ENCODE results near the gene USP7. TPM values are rescaled to one million over a fixed set of nuclear protein-coding genes. Genes with fewer than 3 reads are reported as not detected.

The USP7 gene
- total RNA-seq, 2 donors from 2014 or later: 42.2 to 57.4 TPM

GRCh38 chr16:8951447-8952280 lies 12.0 kb downstream of the USP7 start:
- Histone ChIP-seq H3K4me1 (peaks cover 0 to 83% of the 10 kb centered on the region in 2 donors), H3K36me3 (no peaks in the 10 kb centered on the region), H3K9me3 (no peaks in the 10 kb centered on the region), H3K27me3 (no peaks in the 10 kb centered on the region), H3K27ac (no peak overlapping the region), H3K4me3 (no peak overlapping the region)
- no peak for DNase-seq (ENCODE audit: low spot score)
- TF ChIP-seq, protein P1, sequence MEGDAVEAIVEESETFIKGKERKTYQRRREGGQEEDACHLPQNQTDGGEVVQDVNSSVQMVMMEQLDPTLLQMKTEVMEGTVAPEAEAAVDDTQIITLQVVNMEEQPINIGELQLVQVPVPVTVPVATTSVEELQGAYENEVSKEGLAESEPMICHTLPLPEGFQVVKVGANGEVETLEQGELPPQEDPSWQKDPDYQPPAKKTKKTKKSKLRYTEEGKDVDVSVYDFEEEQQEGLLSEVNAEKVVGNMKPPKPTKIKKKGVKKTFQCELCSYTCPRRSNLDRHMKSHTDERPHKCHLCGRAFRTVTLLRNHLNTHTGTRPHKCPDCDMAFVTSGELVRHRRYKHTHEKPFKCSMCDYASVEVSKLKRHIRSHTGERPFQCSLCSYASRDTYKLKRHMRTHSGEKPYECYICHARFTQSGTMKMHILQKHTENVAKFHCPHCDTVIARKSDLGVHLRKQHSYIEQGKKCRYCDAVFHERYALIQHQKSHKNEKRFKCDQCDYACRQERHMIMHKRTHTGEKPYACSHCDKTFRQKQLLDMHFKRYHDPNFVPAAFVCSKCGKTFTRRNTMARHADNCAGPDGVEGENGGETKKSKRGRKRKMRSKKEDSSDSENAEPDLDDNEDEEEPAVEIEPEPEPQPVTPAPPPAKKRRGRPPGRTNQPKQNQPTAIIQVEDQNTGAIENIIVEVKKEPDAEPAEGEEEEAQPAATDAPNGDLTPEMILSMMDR (IDR thresholded peaks at IDR 0.05): no peak

DNA sequence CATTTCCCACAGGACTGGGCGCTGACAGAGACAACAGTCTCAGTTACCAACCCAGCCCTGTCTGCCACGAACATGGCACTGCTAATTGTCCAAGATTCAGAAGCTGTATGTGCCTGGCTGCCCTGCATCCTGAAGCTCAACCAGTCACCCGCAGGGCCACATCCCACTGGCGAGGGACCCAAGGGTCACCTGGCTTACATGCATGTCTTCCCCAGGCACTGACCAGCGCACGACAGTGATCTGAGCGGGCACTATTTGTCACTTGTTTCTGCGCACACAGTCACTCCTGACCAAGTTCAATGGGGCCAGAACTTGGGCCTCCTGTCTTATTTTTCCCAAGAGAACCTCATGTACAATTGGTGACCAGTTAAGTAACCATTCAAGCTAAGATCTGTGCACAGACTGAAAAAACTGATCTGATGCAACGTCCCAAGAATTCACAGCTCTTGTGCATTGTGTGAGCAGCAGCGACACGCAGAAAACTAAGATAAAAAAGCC lies 13.1 kb downstream of the USP7 start:
- Histone ChIP-seq H3K4me1 (peaks cover 0 to 83% of the 10 kb centered on the region in 2 donors), H3K27me3 (no peaks in the 10 kb centered on the region), H3K4me3 (no peak overlapping the region), H3K9me3 (no peaks in the 10 kb centered on the region), H3K36me3 (no peaks in the 10 kb centered on the region), H3K27ac (no peak overlapping the region)
- TF ChIP-seq, protein P1 (IDR thresholded peaks at IDR 0.05): no peak
- DNase-seq (ENCODE audit: low spot score): no peak

DNA sequence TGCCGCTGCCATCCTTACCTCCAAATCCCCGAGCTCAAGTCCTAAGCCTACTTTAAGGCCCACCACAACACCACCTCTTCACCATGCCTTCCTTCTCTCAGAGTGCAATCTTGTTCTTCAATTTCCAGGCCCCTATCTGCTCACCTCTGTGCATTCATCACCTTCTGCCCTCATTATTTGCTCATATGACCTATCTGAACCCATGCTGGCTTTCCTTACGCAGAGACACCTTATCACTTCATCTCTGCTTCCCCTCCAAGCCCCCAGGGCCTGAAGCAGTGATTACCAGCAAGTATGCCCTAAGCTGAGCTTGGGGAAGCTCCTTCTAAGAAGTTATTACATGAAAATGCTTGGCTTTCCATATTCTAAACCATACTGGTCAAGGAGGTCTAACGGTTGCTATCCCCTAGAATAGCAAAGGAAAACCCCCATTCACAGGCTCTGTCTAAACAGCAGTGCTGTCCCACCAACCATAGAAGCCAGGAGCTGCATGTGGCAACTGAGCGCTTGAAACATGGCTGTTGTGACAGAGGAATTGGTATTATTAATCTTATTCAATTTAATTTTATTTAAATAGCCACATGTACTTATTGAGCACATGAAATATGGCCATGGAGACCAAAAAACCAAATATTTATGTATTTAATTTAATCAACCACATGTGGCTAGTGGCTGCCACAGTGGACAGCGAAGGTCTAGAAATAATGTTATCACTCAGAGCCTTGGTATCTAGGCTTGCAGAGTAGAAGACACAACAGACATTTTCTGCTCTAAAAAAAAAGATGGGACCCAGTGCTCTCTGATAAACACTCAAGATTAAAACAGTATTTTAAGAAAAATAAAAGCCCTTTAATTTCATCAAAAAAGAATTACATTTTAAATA lies 13.9 kb downstream of the USP7 start:
- no peak overlapping the region for H3K4me3 ChIP-seq
- H3K4me1 ChIP-seq: peaks cover 0 to 83% of the 10 kb centered on the region in 2 donors
- TF ChIP-seq, protein P1 (IDR thresholded peaks at IDR 0.05): no peak
- no peaks in the 10 kb centered on the region for H3K27me3 ChIP-seq
- H3K9me3 ChIP-seq: no peaks in the 10 kb centered on the region
- H3K27ac ChIP-seq: no peak overlapping the region
- no peaks in the 10 kb centered on the region for H3K36me3 ChIP-seq
- no peak for DNase-seq (ENCODE audit: low spot score)

DNA sequence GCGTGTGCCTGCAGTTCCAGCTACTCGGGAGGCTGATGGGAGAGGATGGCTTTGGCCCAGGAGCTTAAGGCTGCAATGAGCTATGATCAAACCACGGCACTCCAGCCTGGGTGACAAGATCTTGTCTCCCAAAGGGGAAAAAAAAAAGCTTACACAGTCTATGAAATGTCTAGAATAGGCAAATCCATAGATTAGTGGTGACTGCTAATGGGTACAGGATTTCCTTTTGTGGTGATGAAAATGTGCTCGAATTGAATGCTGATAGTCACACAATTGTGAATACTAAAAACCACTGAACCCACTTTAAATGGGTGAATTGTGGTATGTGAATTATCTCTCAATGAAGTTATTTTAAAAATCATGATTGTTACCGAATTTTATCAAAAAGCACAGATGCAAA lies 14.9 kb downstream of the USP7 start:
- Histone ChIP-seq H3K4me1 (peaks cover 0 to 90% of the 10 kb centered on the region in 2 donors), H3K9me3 (no peaks in the 10 kb centered on the region), H3K27me3 (no peaks in the 10 kb centered on the region), H3K4me3 (no peak overlapping the region), H3K27ac (no peak overlapping the region), H3K36me3 (no peaks in the 10 kb centered on the region)
- TF ChIP-seq, protein P1 (IDR thresholded peaks at IDR 0.05): no peak
- DNase-seq (ENCODE audit: low spot score): no peak

- Histone ChIP-seq H3K27ac (no peak overlapping the region), H3K27me3 (no peaks in the 10 kb centered on the region), H3K4me3 (no peak overlapping the region), H3K4me1 (peaks cover 0 to 94% of the 10 kb centered on the region in 2 donors), H3K36me3 (no peaks in the 10 kb centered on the region), H3K9me3 (no peaks in the 10 kb centered on the region)
- no peak for DNase-seq (ENCODE audit: low spot score)
- TF ChIP-seq, protein P1 (IDR thresholded peaks at IDR 0.05): no peak
Observed at GRCh38 chr16:8948069-8948593, 15.6 kb downstream of the USP7 start.
